Cardiac fibroblast (primary cell): ENCODE measurements around the gene CDC42EP2.

ENCODE experiments used
- DNase-seq, 2 donors: peaks; one replicate each; pipeline versions ENCODE4 v3.0.0 to v3.0.0-alpha.2; 2010; ENCODE audit warnings: low read depth in 2 of 2
- H3K4me3 ChIP-seq, 2 donors: replicated peaks in 1 of 2; 1 replicate in 1 of 2; 2 replicates in 1 of 2; pipeline ENCODE4 v1.5.1; 2011; ENCODE audit warnings: low read depth in 2 of 2, low read length in 2 of 2, mild to moderate bottlenecking in 2 of 2, moderate library complexity in 1 of 2
- TF ChIP-seq, protein P1 (sequence below): IDR thresholded peaks from one replicate; pipeline ENCODE4 v1.5.1; 2011; ENCODE audit warnings: low read depth, mild to moderate bottlenecking, low read length, inconsistent platforms

Gene CDC42EP2

DNA sequence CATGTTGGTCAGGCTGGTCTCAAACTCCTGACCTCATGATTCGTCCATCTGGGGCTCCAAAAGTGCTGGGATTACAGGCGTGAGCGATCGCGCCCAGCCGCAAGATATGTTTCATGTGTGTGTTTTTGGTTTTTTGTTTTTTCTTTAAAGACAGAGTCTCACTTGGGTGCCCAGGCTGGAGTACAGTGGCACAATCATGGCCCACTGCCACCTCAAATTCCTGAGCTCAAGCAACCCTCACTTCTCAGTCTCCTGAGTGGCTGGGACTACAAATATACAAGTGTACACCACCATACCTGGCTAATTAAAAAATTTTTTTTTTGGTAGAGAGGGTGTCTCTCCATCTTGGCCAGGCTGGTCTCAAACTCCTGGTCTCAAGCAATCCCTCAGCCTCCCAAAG is 48.3 kb downstream of the CDC42EP2 start:
- TF ChIP-seq, protein P1, sequence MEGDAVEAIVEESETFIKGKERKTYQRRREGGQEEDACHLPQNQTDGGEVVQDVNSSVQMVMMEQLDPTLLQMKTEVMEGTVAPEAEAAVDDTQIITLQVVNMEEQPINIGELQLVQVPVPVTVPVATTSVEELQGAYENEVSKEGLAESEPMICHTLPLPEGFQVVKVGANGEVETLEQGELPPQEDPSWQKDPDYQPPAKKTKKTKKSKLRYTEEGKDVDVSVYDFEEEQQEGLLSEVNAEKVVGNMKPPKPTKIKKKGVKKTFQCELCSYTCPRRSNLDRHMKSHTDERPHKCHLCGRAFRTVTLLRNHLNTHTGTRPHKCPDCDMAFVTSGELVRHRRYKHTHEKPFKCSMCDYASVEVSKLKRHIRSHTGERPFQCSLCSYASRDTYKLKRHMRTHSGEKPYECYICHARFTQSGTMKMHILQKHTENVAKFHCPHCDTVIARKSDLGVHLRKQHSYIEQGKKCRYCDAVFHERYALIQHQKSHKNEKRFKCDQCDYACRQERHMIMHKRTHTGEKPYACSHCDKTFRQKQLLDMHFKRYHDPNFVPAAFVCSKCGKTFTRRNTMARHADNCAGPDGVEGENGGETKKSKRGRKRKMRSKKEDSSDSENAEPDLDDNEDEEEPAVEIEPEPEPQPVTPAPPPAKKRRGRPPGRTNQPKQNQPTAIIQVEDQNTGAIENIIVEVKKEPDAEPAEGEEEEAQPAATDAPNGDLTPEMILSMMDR, result no peak
- no peak overlapping the region for H3K4me3 ChIP-seq
- no peak for DNase-seq

DNA sequence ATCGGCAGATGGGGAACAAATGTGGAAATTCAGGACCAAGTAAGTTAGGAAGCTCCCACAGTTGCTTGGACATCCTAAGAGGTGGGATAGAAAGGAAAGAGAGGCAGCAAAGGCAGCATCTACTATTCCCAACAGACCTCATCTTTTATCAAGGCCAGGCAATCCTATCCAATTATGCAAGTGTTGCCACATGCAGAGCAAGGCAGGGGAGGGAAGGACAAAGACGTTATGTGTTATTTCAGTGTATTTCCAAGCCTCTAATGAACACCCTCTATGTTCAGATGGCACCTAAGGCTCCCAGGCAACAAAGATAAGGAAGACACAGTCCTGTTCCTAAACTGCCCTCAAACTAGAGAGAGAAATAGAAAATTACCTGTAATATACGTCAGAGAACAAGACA is 49.1 kb downstream of the CDC42EP2 start:
- DNase-seq, result no peak
- H3K4me3 ChIP-seq, result no peak overlapping the region
- TF ChIP-seq, protein P1, result no peak

DNA sequence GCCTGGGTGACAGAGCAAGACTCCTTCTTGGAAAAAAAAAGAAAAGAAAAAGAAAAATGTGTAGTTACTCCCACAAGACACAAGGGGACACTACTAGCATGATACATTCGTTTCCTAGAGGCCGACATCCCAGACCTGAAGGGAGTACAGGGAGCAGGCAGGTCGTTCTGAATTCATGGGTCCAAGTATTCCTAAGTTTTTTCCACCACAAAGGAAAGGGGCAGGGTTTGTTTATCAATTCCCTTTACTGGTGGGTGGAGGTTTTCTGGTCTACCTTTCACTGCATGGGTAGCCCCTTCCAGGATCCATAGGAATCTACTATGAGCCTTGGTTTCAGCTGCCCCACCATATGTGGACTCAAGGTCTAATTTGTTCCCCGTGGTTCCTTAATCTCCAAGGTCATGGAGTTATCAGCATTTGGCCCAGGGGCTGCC is 51.7 kb downstream of the CDC42EP2 start:
- TF ChIP-seq, protein P1, result peak; percentile 73
- DNase-seq, result peak; percentile 90 to 93
- no peak overlapping the region for H3K4me3 ChIP-seq

DNA sequence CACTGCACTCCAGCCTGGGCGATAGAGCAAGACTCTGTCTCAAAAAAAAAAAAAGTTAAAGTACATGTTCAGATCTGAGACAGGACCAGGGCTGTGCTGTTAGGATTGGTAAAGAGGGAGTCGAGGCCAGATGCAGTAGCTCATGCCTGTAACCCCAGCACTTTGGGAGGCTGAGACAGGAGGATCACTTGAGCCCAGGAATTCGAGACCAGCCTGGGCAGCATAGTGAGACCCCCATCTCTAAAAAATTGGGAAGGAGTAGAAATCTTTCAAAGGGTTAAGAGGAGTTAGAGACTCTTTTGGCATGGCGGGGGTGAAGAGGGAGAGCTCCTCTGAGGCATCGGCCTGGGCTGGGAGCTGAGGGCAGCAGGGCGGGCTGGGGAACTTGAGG is 56.0 kb downstream of the CDC42EP2 start:
- TF ChIP-seq, protein P1, result no peak
- DNase-seq, result no peak
- H3K4me3 ChIP-seq, result no peak overlapping the region
